ENCODE results near the gene PDPR.
"Not testable (repeated sequence)": the region's sequence is repeated elsewhere in the genome, so short reads cannot be mapped to it uniquely, and the experiment has no call there.

DNA sequence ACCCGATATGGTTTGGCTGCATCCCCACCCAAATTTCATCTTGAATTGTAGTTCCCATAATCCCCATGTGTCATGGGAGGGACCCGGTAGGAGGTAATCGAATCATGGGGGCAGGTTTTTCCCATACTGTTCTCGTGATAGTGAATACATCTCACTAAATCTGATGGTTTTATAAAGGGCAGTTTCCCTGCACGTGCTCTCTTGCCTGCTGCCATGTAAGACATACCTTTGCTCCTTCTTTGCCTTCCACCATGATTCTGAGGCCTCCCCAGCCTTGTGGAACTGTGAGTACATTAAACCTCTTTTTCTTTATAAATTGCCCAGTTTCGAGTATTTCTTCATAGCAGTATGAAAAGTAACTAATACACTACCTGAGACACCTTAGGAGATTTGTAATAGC, 92.2 kb downstream of the PDPR start:
- TF ChIP-seq, protein P1, sequence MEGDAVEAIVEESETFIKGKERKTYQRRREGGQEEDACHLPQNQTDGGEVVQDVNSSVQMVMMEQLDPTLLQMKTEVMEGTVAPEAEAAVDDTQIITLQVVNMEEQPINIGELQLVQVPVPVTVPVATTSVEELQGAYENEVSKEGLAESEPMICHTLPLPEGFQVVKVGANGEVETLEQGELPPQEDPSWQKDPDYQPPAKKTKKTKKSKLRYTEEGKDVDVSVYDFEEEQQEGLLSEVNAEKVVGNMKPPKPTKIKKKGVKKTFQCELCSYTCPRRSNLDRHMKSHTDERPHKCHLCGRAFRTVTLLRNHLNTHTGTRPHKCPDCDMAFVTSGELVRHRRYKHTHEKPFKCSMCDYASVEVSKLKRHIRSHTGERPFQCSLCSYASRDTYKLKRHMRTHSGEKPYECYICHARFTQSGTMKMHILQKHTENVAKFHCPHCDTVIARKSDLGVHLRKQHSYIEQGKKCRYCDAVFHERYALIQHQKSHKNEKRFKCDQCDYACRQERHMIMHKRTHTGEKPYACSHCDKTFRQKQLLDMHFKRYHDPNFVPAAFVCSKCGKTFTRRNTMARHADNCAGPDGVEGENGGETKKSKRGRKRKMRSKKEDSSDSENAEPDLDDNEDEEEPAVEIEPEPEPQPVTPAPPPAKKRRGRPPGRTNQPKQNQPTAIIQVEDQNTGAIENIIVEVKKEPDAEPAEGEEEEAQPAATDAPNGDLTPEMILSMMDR (IDR thresholded peaks at IDR 0.05; ENCODE audit: poor library complexity): not testable (repeated sequence)
- TF ChIP-seq EZH2 (IDR thresholded peaks at IDR 0.05; ENCODE audit: borderline replicate concordance); EZH2phosphoT487 (IDR thresholded peaks at IDR 0.05; ENCODE audit: low read depth, severe bottlenecking, unreplicated experiment): not testable (repeated sequence)
